Activated CD4-positive, alpha-beta T cell treated with anti-CD3 and anti-CD28 coated beads for 36 hours (primary cell): ENCODE measurements around the gene IRF8. TPM values are rescaled to one million over a fixed set of nuclear protein-coding genes. Genes with fewer than 3 reads are reported as not detected.

ENCODE experiments used
- microRNA-seq: library from miRNA; unstranded; fragments of <30 nt; microRNA quantifications from one replicate; pipeline ENCODE4 v1.2.0, GENCODE V29; 2021; ENCODE audit warnings: borderline replicate concordance
- total RNA-seq, 2 experiments: library from RNA; stranded (reverse); gene quantifications; one replicate each; pipeline ENCODE4 v1.2.3, GENCODE V29; 2021

The IRF8 gene
- total RNA-seq, 2 experiments from 2014 or later, result 227 to 250 TPM

Small RNA genes within 50 kb of the gene (microRNA-seq; reads per million reads assigned to microRNA genes)
- gene MIR6774, result 9.2 reads per million, percentile 28 among the genes with 10 or more reads in this experiment

Other genes with a start within 250 kb of the IRF8 start
- gene GINS2, start 210.2 kb upstream of the IRF8 start, total RNA-seq, result 10 to 100 TPM; 86.4 to 87.5 TPM
- gene C16orf74, start 148.1 kb upstream of the IRF8 start, total RNA-seq, result under 1 TPM; 0.23 to 0.25 TPM
- gene EMC8, start 99.6 kb upstream of the IRF8 start, total RNA-seq, result 10 to 100 TPM; 30.4 to 32.9 TPM
- gene COX4I1, start 99.5 kb upstream of the IRF8 start, total RNA-seq, result 100 to 1,000 TPM; 374 to 508 TPM